Sigmoid colon (tissue), 4 donors: ENCODE data around the gene RBFOX1.

Experiments used
- EP300 ChIP-seq, 4 donors: sonication (generic); formaldehyde crosslinking; IDR thresholded peaks; one replicate each; pipeline ENCODE4 v1.6.1; 2017; ENCODE audit warnings: antibody characterized with exemption in 4 of 4
- POLR2A ChIP-seq, 2 donors: fragments of 450-650 bp; IDR thresholded peaks; one replicate each; pipeline ENCODE4 v1.6.1; 2016; ENCODE audit warnings: antibody characterized with exemption in 2 of 2, mild to moderate bottlenecking in 2 of 2, moderate library complexity in 2 of 2

DNA sequence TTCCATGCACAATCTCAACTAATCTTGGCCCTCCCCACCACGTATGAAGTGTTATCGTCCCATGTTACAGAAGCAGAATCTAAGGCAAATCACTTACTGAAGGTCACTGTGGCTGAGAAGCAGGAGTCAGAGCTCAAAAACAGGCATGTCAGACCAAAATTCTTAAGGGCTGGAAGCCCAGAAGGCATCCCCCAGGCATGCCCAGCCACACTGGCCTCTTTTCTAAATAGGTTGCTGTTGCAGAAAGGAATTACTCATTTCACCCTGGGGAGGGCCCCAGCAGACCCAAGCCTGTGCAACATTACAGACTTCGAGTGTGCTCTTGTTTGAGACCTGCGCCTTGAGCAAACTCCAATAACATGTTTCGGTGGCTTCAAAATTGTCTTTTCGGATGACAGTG lies 194.1 kb downstream of the RBFOX1 start:
- TF ChIP-seq POLR2A (IDR thresholded peaks at IDR 0.05) (no peak), EP300 (IDR thresholded peaks at IDR 0.05) (no peak)
